ENCODE results near the gene DNM2. TPM values are rescaled to one million over a fixed set of nuclear protein-coding genes. Genes with fewer than 3 reads are reported as not detected.
A peak's percentile ranks its signal among the peaks of the same experiment; 100 is the strongest.

DNM2 gene
- total RNA-seq, 3 donors from 2014 or later, result 83.1 to 98.6 (median 84.5) TPM

DNA sequence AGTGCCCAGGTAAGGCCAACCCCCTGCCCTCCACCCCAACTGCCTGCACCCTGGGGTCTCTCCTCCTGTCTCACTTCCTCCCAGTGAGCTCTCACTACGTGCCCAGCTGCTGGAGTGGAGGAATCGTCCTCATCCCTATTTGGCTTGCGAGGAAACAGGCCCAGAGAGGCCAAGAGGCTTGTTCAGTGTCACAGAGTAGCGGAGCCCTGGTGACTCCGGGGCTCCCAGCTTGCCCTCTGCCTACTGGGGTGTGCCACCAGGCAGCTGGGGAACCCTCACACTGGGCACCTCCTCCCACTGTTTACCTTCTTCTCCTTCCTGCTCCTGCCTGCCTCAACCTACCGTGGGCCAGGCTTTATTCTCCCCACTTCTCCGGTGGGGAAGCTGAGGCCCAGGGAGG lies 112.5 kb downstream of the DNM2 start:
- DNase-seq (ENCODE audit: low spot score in 2 of 2), result no peak
- Histone ChIP-seq H3K27ac (no peak overlapping the region), H3K9me3 (no peaks in the 10 kb centered on the region), H3K4me3 (no peak overlapping the region), H3K4me1 (no peaks in the 10 kb centered on the region), H3K27me3 (no peaks in the 10 kb centered on the region), H3K36me3 (no peaks in the 10 kb centered on the region)
- intact Hi-C loops (cut with DNase I; ENCODE audit: low total_unique reads), result no loop called here
- no peak for TF ChIP-seq POLR2A (IDR thresholded peaks at IDR 0.05)
- no peak for TF ChIP-seq POLR2AphosphoS5 (IDR thresholded peaks at IDR 0.05)
- TF ChIP-seq, protein P1, sequence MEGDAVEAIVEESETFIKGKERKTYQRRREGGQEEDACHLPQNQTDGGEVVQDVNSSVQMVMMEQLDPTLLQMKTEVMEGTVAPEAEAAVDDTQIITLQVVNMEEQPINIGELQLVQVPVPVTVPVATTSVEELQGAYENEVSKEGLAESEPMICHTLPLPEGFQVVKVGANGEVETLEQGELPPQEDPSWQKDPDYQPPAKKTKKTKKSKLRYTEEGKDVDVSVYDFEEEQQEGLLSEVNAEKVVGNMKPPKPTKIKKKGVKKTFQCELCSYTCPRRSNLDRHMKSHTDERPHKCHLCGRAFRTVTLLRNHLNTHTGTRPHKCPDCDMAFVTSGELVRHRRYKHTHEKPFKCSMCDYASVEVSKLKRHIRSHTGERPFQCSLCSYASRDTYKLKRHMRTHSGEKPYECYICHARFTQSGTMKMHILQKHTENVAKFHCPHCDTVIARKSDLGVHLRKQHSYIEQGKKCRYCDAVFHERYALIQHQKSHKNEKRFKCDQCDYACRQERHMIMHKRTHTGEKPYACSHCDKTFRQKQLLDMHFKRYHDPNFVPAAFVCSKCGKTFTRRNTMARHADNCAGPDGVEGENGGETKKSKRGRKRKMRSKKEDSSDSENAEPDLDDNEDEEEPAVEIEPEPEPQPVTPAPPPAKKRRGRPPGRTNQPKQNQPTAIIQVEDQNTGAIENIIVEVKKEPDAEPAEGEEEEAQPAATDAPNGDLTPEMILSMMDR (IDR thresholded peaks at IDR 0.05), result no peak

DNA sequence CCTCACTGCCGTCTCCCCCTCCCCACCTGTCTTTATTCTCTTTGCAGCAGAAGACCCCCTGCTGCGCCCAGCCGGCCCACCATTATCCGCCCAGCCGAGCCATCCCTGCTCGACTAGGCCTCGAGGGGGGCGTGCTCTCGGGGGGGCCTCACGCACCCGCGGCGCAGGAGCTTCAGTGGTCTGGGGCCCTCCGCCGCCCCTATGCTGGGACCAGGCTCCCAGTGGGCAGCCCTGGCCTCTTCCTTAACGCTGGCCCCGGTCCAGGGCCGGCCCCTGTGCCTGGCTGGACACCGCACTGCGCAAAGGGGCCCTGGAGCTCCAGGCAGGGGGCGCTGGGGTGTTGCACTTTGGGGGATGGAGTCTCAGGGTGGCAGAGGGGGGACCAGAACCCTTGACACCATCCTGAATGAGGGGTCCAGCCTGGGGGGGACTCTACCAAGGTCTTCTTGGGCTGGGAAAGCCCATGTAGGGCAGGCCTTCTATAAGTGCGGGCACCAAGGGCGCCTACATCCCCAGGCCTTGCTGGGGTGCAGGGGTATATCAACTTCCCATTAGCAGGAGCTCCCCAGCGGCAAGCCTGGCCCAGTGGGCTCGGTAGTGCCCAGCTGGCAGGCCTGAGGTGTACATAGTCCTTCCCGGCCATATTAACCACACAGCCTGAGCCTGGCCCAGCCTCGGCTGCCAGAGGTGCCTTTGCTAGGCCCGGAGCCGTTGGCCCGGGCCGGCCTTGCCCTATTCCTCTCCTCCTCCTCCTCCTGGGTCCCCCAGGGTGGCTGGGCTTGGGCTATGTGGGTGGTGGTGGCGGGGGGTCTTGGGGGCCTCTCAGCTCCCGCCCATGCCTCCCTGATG lies 113.3 kb downstream of the DNM2 start:
- no peaks in the 10 kb centered on the region for H3K4me1 ChIP-seq
- H3K36me3 ChIP-seq, result no peaks in the 10 kb centered on the region
- no peak for DNase-seq (ENCODE audit: low spot score in 2 of 2)
- TF ChIP-seq POLR2A (IDR thresholded peaks at IDR 0.05), result no peak
- no peak for TF ChIP-seq POLR2AphosphoS5 (IDR thresholded peaks at IDR 0.05)
- TF ChIP-seq, protein P1 (IDR thresholded peaks at IDR 0.05), result no peak
- H3K9me3 ChIP-seq, result no peaks in the 10 kb centered on the region
- H3K27me3 ChIP-seq, result no peaks in the 10 kb centered on the region
- intact Hi-C loops (cut with DNase I; ENCODE audit: low total_unique reads), result no loop called here
- H3K4me3 ChIP-seq, result no peak overlapping the region
- peak overlapping the region in 1 of 2 donors; percentile 12 for H3K27ac ChIP-seq

DNA sequence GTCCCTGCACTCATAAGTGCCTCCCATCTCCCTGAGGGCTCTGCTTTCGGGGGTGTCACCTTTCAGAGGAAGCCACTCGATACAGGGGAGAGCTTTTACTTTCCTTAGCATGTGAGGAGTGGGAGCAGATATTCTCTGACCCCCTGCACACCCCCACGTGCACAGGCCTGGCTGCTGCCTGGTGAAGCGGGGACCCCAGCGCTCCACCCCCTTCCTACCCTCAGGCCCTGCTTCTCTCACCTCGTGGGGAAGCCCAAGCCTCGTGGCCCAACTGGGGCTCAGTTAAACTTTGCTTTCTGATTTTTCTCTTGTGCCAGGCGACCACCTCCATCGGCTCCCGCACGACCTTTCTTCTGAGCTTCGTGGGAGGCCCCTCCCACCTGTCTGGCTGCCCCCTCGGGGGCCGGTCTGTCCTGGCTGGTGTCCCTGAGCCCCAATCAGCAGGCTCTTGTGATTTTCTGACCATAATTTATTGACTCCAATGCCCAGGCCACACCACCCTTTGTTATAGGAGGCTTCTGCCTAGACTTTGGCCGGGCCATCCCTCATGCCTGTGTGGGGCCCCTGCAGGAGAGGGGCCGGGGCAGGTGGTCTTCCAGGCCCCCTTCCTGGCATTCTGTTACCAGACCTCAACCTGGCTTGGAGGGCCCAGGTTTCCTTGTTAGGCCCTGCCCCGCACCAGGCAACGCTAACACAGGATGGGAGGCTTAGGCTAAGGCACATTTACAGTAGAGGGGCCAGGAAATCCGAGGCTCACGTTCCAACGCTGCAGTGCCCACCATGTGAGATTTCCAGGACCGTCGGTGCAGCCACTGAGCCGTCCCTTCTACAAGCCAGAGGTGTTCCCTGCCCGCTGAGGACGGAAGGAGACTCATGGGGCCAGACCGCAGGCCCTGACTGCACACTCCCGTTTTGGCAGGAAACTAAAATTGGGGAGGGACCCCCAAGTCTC lies 114.4 kb downstream of the DNM2 start:
- DNase-seq (ENCODE audit: low spot score in 2 of 2), result no peak
- Histone ChIP-seq H3K4me3 (no peak overlapping the region), H3K36me3 (no peaks in the 10 kb centered on the region), H3K27me3 (no peaks in the 10 kb centered on the region), H3K27ac (peak overlapping the region in 1 of 2 donors; percentile 12), H3K9me3 (peaks cover 0 to 7% of the 10 kb centered on the region in 2 donors), H3K4me1 (no peaks in the 10 kb centered on the region)
- TF ChIP-seq POLR2AphosphoS5 (IDR thresholded peaks at IDR 0.05), result no peak
- no peak for TF ChIP-seq POLR2A (IDR thresholded peaks at IDR 0.05)
- TF ChIP-seq, protein P1 (IDR thresholded peaks at IDR 0.05), result no peak
- intact Hi-C loops (cut with DNase I; ENCODE audit: low total_unique reads), result no loop called here

GRCh38 chr19:10832939-10833296 lies 115.0 kb downstream of the DNM2 start:
- intact Hi-C loops (cut with DNase I; ENCODE audit: low total_unique reads), result no loop called here
- Histone ChIP-seq H3K36me3 (no peaks in the 10 kb centered on the region), H3K4me1 (no peaks in the 10 kb centered on the region), H3K9me3 (peaks cover 0 to 7% of the 10 kb centered on the region in 2 donors), H3K4me3 (no peak overlapping the region), H3K27ac (no peak overlapping the region), H3K27me3 (no peaks in the 10 kb centered on the region)
- TF ChIP-seq POLR2AphosphoS5 (IDR thresholded peaks at IDR 0.05) (no peak), POLR2A (IDR thresholded peaks at IDR 0.05) (no peak)
- TF ChIP-seq, protein P1 (IDR thresholded peaks at IDR 0.05), result no peak
- no peak for DNase-seq (ENCODE audit: low spot score in 2 of 2)
